ENCODE results near the gene NDUFC2. TPM values are rescaled to one million over a fixed set of nuclear protein-coding genes. Genes with fewer than 3 reads are reported as not detected.

The NDUFC2 gene
- total and polyA plus RNA-seq, 2 donors (not counting 3 experiments of a cell fraction or from before 2014, with no cell fraction given) = 226 to 318 TPM

DNA sequence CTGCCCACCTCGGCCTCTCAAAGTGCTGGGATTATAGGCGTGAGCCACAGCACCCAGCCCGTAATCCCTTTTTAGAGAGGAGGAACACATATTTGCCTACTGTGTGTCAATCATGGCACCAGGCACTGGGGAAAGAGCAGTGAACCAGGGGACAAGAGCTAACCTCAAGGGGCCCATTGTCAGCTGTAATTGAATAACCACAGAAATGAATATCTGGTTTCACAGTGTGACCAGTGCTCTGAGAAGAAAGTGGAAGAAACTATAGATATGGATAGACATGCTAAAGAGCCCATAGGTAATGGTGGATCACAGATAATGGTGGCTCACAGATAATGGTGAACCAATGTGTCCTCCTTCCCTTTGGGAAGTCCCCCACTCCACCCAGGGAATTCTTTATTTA, 48.0 kb downstream of the NDUFC2 start:
- DNase-seq (ENCODE audit: low read depth, low spot score) (no peak), FAIRE-seq (no peak)
- TF ChIP-seq GATA2 (IDR thresholded peaks at IDR 0.05; ENCODE audit: insufficient read depth, insufficient read length, low read depth, low read length) (no peak), JUN (IDR thresholded peaks at IDR 0.05; ENCODE audit: borderline replicate concordance, insufficient read depth, insufficient read length, low read depth) (no peak), POLR2A (IDR thresholded peaks at IDR 0.05; ENCODE audit: low read depth, low read length) (no peak), FOS (IDR thresholded peaks at IDR 0.05; ENCODE audit: borderline replicate concordance, insufficient read depth, low read length) (no peak), MYC (IDR thresholded peaks at IDR 0.05; ENCODE audit: low read depth, low read length) (no peak), EZH2 (IDR thresholded peaks at IDR 0.05; ENCODE audit: borderline replicate concordance, low read depth, low read length, severe bottlenecking) (no peak), POLR2AphosphoS5 (IDR thresholded peaks at IDR 0.05; ENCODE audit: insufficient read depth, low read depth, low read length) (no peak)
- TF ChIP-seq, protein P1, sequence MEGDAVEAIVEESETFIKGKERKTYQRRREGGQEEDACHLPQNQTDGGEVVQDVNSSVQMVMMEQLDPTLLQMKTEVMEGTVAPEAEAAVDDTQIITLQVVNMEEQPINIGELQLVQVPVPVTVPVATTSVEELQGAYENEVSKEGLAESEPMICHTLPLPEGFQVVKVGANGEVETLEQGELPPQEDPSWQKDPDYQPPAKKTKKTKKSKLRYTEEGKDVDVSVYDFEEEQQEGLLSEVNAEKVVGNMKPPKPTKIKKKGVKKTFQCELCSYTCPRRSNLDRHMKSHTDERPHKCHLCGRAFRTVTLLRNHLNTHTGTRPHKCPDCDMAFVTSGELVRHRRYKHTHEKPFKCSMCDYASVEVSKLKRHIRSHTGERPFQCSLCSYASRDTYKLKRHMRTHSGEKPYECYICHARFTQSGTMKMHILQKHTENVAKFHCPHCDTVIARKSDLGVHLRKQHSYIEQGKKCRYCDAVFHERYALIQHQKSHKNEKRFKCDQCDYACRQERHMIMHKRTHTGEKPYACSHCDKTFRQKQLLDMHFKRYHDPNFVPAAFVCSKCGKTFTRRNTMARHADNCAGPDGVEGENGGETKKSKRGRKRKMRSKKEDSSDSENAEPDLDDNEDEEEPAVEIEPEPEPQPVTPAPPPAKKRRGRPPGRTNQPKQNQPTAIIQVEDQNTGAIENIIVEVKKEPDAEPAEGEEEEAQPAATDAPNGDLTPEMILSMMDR (IDR thresholded peaks at IDR 0.05; ENCODE audit: extremely low read depth in 1 of 2, insufficient read depth in 1 of 2, low read depth in 1 of 2, low read length in 2 of 2) = no peak
- TF ChIP-seq, protein P2, sequence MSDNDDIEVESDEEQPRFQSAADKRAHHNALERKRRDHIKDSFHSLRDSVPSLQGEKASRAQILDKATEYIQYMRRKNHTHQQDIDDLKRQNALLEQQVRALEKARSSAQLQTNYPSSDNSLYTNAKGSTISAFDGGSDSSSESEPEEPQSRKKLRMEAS (IDR thresholded peaks at IDR 0.05; ENCODE audit: insufficient read depth, insufficient read length) = no peak
- BruUV-seq (replicated peaks) = no TSS peak
- Histone ChIP-seq H3K4me2 (ENCODE audit: insufficient read depth, low read length) (no peak overlapping the region), H3K4me3 (replicated peaks in 1 of 3; ENCODE audit: insufficient read depth in 1 of 3, low read depth in 1 of 3, low read length in 3 of 3) (no peak overlapping the region), H4K20me1 (replicated peaks; ENCODE audit: control insufficient read depth, extremely low read depth, insufficient read depth, low read length) (no peaks in the 10 kb centered on the region), H3K9ac (replicated peaks; ENCODE audit: extremely low read depth, insufficient read depth, low read length) (no peak overlapping the region), H3K9me1 (replicated peaks; ENCODE audit: control insufficient read depth, extremely low read depth, insufficient read depth, low read length) (no peaks in the 10 kb centered on the region), H3K27me3 (ENCODE audit: control insufficient read depth in 2 of 2, insufficient read depth in 2 of 2, low read length in 2 of 2) (no peaks in the 10 kb centered on the region), H3K79me2 (ENCODE audit: control insufficient read depth, insufficient read depth, low read length) (no peaks in the 10 kb centered on the region), H3K4me1 (ENCODE audit: control insufficient read depth, extremely low read depth, insufficient read depth, low read length) (peaks cover 13% of the 10 kb centered on the region), H3K36me3 (ENCODE audit: control insufficient read depth in 2 of 2, extremely low read depth in 1 of 2, insufficient read depth in 2 of 2, low read length in 2 of 2) (no peaks in the 10 kb centered on the region), H3K27ac (ENCODE audit: insufficient read depth, low read depth, low read length) (no peak overlapping the region), H3K9me3 (replicated peaks; ENCODE audit: control insufficient read depth, insufficient read depth, low read length) (no peaks in the 10 kb centered on the region), H2AFZ (ENCODE audit: low read depth, low read length) (no peak overlapping the region)
- ChIA-PET POLR2A (no interaction called here), CTCF (interaction anchor here (0.7 to 4.3 kb wide), 2 partner anchors 13 to 288 kb away, joined by 3 to 34 read pairs; no protein-coding TSS in a partner anchor)
- dilution Hi-C loops (cut with MboI; ENCODE audit: extremely low pct_ligation_motif_present, low sequenced_read_pairs) (no loop called here), intact Hi-C loops (cut with micrococcal nuclease) (loop anchor here (2.0 kb wide), 2 partner anchors 15 to 37 kb away; partner anchors contain the start of gene INTS4)

Measured in endothelial cell of umbilical vein (primary cell).